K562 (cell line): Measurements from ENCODE around the gene NOD1. TPM values are rescaled to one million over a fixed set of nuclear protein-coding genes. Genes with fewer than 3 reads are reported as not detected.

Source experiments
- ATF7 ChIP-seq: fragments of 450-650 bp; IDR thresholded peaks from 2 replicates; pipeline ENCODE4 v1.7.1; 2014; ENCODE audit warnings: mild to moderate bottlenecking, moderate library complexity
- CUX1 ChIP-seq: fragments of 200-800 bp; sonication (Bioruptor generic); IDR thresholded peaks from 2 replicates; pipeline ENCODE4 v1.6.1; 2016; ENCODE audit warnings: missing genetic modification characterization, missing compliant biosample characterization
- ETS2 ChIP-seq: IDR thresholded peaks from 2 replicates; pipeline ENCODE4 v1.6.1; 2016; ENCODE audit warnings: borderline replicate concordance, missing genetic modification characterization, mild to moderate bottlenecking, moderate library complexity, missing compliant biosample characterization; ENCODE audit not compliant: poor library complexity, severe bottlenecking
- HMBOX1 ChIP-seq: sonication (generic); IDR thresholded peaks from 2 replicates; pipeline ENCODE4 v1.6.1; 2016
- MAX ChIP-seq: sonication (generic); formaldehyde crosslinking; IDR thresholded peaks from 2 replicates; pipeline ENCODE4 v1.9.0; 2022; ENCODE audit warnings: mild to moderate bottlenecking, missing genetic modification reagents
- PKNOX1 ChIP-seq: fragments of 450-650 bp; IDR thresholded peaks from 2 replicates; pipeline ENCODE4 v1.6.1; 2016
- RB1 ChIP-seq: fragments of 450-650 bp; IDR thresholded peaks from 2 replicates; pipeline ENCODE4 v1.6.1; 2017; ENCODE audit warnings: low read depth, mild to moderate bottlenecking
- RBM22 ChIP-seq: fragments of 200-400 bp; formaldehyde crosslinking; IDR thresholded peaks from 2 replicates; pipeline ENCODE4 v1.6.1; 2018; ENCODE audit warnings: low read length, low read depth; ENCODE audit not compliant: poor library complexity, severe bottlenecking
- RERE ChIP-seq: sonication (generic); formaldehyde crosslinking; IDR thresholded peaks from 2 replicates; pipeline ENCODE4 v1.8.0; 2023; ENCODE audit warnings: missing genetic modification reagents, mild to moderate bottlenecking, borderline replicate concordance
- ZBTB12 ChIP-seq: fragments of 250-450 bp; sonication (Bioruptor Pico); IDR thresholded peaks from 2 replicates; pipeline ENCODE4 v1.4.0; 2020
- ZNF165 ChIP-seq: fragments of 250-450 bp; sonication (Bioruptor Pico); IDR thresholded peaks from 2 replicates; pipeline ENCODE4 v1.4.0; 2020; ENCODE audit warnings: borderline replicate concordance
- polyA plus RNA-seq, 8 experiments: library from polyadenylated mRNA; depleted of rRNA in 4 of 8; stranded (reverse) in 5 of 8; unstranded in 3 of 8; fragments of >200 nt; fragmentation: Nextera tagmentation in 2 of 8; fragmentation: Illumina TruSeq in 1 of 8; extraction: Ambion mirVana in 2 of 8; extraction: Trizol in 1 of 8; gene quantifications; 2 replicates each; pipeline versions ENCODE4 v1.2.1 to v1.2.3, GENCODE V29; 2011 to 2014; ENCODE audit warnings: inconsistent platforms in 1 of 8, missing spikeins in 1 of 8
- total RNA-seq, 7 experiments: library from RNA; depleted of rRNA in 6 of 7; stranded (reverse); fragments of >200 nt in 6 of 7; fragmentation: Illumina TruSeq in 2 of 7; extraction: Trizol in 2 of 7; gene quantifications; 2 replicates each; pipeline versions ENCODE4 v1.2.1 to v1.2.3, GENCODE V29; 2011 to 2021; ENCODE audit warnings: low replicate concordance in 1 of 7

NOD1 gene
- total and polyA plus RNA-seq, 9 of the 15 experiments (the other 6 are each of a cell fraction or from before 2014, with no cell fraction given), result 0.34 to 7.1 (median 4.7) TPM

- peak; percentile 6; the same call in 1 of the 2 replicates for TF ChIP-seq PKNOX1
- TF ChIP-seq MAX (CRISPR knock-in tag), result peak; percentile 62; the same call in 1 of the 2 replicates
- TF ChIP-seq RBM22, result no peak
- TF ChIP-seq CUX1, result peak; percentile 16; the same call in 1 of the 2 replicates
- no peak for TF ChIP-seq RERE (CRISPR knock-in tag)
- TF ChIP-seq RB1, result peak; percentile 89
- TF ChIP-seq HMBOX1, result no peak
- TF ChIP-seq ETS2 (tag), result no peak
- 0 out of 2 replicates have a peak, but pooled peaks have one; percentile 68 for TF ChIP-seq ATF7
- TF ChIP-seq ZNF165 (CRISPR knock-in tag), result no peak
- TF ChIP-seq ZBTB12 (CRISPR knock-in tag), result no peak
Measured at GRCh38 chr7:30478349-30479201, at the start of gene NOD1 (continued).
